ENCODE data around the gene CBY1. TPM values are rescaled to one million over a fixed set of nuclear protein-coding genes. Genes with fewer than 3 reads are reported as not detected.
A peak's percentile ranks its signal among the peaks of the same experiment; 100 is the strongest.

The CBY1 gene
- total RNA-seq, 1 experiment from 2014 or later = 28.3 TPM

DNA sequence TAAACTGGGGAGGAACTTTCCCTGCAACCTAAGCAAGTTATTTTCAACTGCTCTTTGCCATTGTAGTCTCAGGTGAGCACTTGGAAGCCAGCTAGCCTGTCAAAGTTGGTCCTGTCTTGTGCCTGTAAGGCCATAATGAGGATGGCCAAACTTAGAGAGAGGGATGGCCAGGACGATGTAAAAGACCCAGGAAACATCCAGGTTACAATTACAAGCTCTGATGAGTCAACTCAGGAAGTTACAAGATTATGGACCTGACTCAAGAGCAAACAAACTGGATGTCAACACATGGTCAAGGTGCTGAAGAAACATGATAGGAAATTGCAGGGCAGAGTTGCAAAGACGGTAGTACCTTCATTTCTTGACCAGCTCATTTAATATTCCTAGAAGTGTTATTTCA lies 50.9 kb downstream of the CBY1 start:
- peaks cover 34% of the 10 kb centered on the region for H3K36me3 Mint-ChIP-seq (ENCODE audit: insufficient read depth, unreplicated experiment)
- intact Hi-C loops (cut with micrococcal nuclease; ENCODE audit: unreplicated experiment) = loop anchor here (5.0 kb wide), 1 partner anchor 50 kb away; the partner anchor contains the start of gene SUN2
- POLR2A ChIA-PET = interaction anchor here (0.7 to 1.2 kb wide), 3 partner anchors 9 to 62 kb away, joined by 3 to 4 read pairs (median 4); no protein-coding TSS in a partner anchor
- peak overlapping the region; percentile 89 for H3K4me3 Mint-ChIP-seq (ENCODE audit: unreplicated experiment)
- H3K27me3 Mint-ChIP-seq (ENCODE audit: insufficient read depth, unreplicated experiment) = no peaks in the 10 kb centered on the region
- H3K4me1 Mint-ChIP-seq (ENCODE audit: low read depth, unreplicated experiment) = peaks cover 23% of the 10 kb centered on the region
- no peak overlapping the region for H3K27ac Mint-ChIP-seq (ENCODE audit: unreplicated experiment)
- no peaks in the 10 kb centered on the region for H3K27me3 ChIP-seq (replicated peaks; ENCODE audit: control insufficient read depth, insufficient read depth, low read length)
- no peak for DNase-seq
- TF ChIP-seq, protein P1, sequence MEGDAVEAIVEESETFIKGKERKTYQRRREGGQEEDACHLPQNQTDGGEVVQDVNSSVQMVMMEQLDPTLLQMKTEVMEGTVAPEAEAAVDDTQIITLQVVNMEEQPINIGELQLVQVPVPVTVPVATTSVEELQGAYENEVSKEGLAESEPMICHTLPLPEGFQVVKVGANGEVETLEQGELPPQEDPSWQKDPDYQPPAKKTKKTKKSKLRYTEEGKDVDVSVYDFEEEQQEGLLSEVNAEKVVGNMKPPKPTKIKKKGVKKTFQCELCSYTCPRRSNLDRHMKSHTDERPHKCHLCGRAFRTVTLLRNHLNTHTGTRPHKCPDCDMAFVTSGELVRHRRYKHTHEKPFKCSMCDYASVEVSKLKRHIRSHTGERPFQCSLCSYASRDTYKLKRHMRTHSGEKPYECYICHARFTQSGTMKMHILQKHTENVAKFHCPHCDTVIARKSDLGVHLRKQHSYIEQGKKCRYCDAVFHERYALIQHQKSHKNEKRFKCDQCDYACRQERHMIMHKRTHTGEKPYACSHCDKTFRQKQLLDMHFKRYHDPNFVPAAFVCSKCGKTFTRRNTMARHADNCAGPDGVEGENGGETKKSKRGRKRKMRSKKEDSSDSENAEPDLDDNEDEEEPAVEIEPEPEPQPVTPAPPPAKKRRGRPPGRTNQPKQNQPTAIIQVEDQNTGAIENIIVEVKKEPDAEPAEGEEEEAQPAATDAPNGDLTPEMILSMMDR (IDR thresholded peaks at IDR 0.05; ENCODE audit: insufficient read depth in 1 of 2, low read depth in 1 of 2, low read length in 1 of 2, severe bottlenecking in 1 of 2, unreplicated experiment in 1 of 2) = no peak
- H3K36me3 ChIP-seq (ENCODE audit: control insufficient read depth, insufficient read depth, low read length) = peaks cover 2% of the 10 kb centered on the region; the same call in 1 of the 2 replicates
- BruUV-seq (replicated peaks) = TSS peak; percentile 32
- no peaks in the 10 kb centered on the region for H3K9me3 Mint-ChIP-seq (ENCODE audit: unreplicated experiment)
- CTCF ChIA-PET = no interaction called here
- H3K4me1 ChIP-seq = peaks cover 13% of the 10 kb centered on the region
- H3K4me3 ChIP-seq (ENCODE audit: low read depth, low read length) = peak overlapping the region; percentile 97
- H3K9me3 ChIP-seq = no peaks in the 10 kb centered on the region

DNA sequence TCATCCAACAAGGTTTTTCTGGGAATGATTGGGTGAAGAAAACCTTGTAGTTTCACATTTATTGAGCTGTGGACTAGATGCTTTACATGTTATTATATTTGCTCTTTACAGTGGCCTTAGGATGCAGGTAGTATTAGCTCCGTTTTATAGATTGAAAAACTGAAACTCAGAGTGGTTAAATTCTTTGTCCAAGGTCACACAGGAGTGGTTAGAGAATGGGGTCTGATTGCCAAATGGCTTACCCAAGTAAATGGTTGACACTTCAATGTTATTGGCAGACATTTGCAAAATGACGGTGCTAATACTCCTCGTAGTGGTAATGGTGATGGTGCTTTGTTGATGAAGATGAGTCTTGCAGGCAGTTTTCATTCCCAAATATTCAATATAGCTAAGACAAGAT lies 51.5 kb downstream of the CBY1 start:
- Histone ChIP-seq H3K36me3 (ENCODE audit: control insufficient read depth, insufficient read depth, low read length) (peaks cover 4% of the 10 kb centered on the region; the same call in 1 of the 2 replicates), H3K9me3 (no peaks in the 10 kb centered on the region), H3K4me1 (peaks cover 13% of the 10 kb centered on the region), H3K4me3 (ENCODE audit: low read depth, low read length) (no peak overlapping the region), H3K27me3 (replicated peaks; ENCODE audit: control insufficient read depth, insufficient read depth, low read length) (no peaks in the 10 kb centered on the region)
- peaks cover 34% of the 10 kb centered on the region for H3K36me3 Mint-ChIP-seq (ENCODE audit: insufficient read depth, unreplicated experiment)
- no peaks in the 10 kb centered on the region for H3K9me3 Mint-ChIP-seq (ENCODE audit: unreplicated experiment)
- DNase-seq = no peak
- H3K4me1 Mint-ChIP-seq (ENCODE audit: low read depth, unreplicated experiment) = peaks cover 23% of the 10 kb centered on the region
- no TSS peak for BruUV-seq (replicated peaks)
- no peaks in the 10 kb centered on the region for H3K27me3 Mint-ChIP-seq (ENCODE audit: insufficient read depth, unreplicated experiment)
- CTCF ChIA-PET = no interaction called here
- no peak overlapping the region for H3K27ac Mint-ChIP-seq (ENCODE audit: unreplicated experiment)
- POLR2A ChIA-PET = interaction anchor here (1.0 to 1.2 kb wide), 2 partner anchors 10 to 14 kb away, joined by 4 read pairs; no protein-coding TSS in a partner anchor
- TF ChIP-seq, protein P1 (IDR thresholded peaks at IDR 0.05; ENCODE audit: insufficient read depth in 1 of 2, low read depth in 1 of 2, low read length in 1 of 2, severe bottlenecking in 1 of 2, unreplicated experiment in 1 of 2) = no peak
- intact Hi-C loops (cut with micrococcal nuclease; ENCODE audit: unreplicated experiment) = loop anchor here (5.0 kb wide), 1 partner anchor 49 kb away; the partner anchor contains the start of gene SUN2
- H3K4me3 Mint-ChIP-seq (ENCODE audit: unreplicated experiment) = peak overlapping the region; percentile 89

DNA sequence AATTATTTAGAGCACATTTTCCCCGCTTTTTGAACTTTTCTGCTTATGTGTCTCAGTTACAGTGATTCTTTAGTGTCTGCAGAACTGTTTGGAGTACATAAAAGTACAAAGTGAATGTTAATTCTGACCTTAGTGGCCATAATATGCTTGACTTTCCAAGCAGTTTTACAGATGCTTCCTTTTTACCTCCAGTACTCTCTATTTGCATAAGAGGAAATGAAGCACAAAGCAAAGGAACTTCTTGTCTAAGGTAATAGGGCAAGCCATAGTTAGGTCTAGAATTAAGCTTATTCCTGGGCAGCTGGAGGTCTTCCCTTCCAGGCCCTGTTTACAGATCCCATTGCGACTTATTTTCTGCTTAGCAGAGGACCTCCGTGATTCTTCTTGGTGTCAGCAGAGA lies 52.9 kb downstream of the CBY1 start:
- Histone ChIP-seq H3K27me3 (replicated peaks; ENCODE audit: control insufficient read depth, insufficient read depth, low read length) (no peaks in the 10 kb centered on the region), H3K4me3 (ENCODE audit: low read depth, low read length) (no peak overlapping the region), H3K36me3 (ENCODE audit: control insufficient read depth, insufficient read depth, low read length) (peaks cover 4% of the 10 kb centered on the region; the same call in 1 of the 2 replicates), H3K4me1 (peaks cover 13% of the 10 kb centered on the region), H3K9me3 (no peaks in the 10 kb centered on the region)
- TF ChIP-seq, protein P1 (IDR thresholded peaks at IDR 0.05; ENCODE audit: insufficient read depth in 1 of 2, low read depth in 1 of 2, low read length in 1 of 2, severe bottlenecking in 1 of 2, unreplicated experiment in 1 of 2) = no peak
- ChIA-PET CTCF (no interaction called here), POLR2A (no interaction called here)
- Mint-ChIP-seq H3K36me3 (ENCODE audit: insufficient read depth, unreplicated experiment) (peaks cover 34% of the 10 kb centered on the region), H3K9me3 (ENCODE audit: unreplicated experiment) (no peaks in the 10 kb centered on the region), H3K4me1 (ENCODE audit: low read depth, unreplicated experiment) (peaks cover 23% of the 10 kb centered on the region), H3K27ac (ENCODE audit: unreplicated experiment) (no peak overlapping the region), H3K27me3 (ENCODE audit: insufficient read depth, unreplicated experiment) (no peaks in the 10 kb centered on the region), H3K4me3 (ENCODE audit: unreplicated experiment) (no peak overlapping the region)
- intact Hi-C loops (cut with micrococcal nuclease; ENCODE audit: unreplicated experiment) = loop anchor here (5.0 kb wide), 1 partner anchor 48 kb away; the partner anchor contains the start of gene SUN2
- no TSS peak for BruUV-seq (replicated peaks)
- no peak for DNase-seq
